Fibroblast of lung (primary cell): Measurements from ENCODE around the gene CHDH. TPM values are rescaled to one million over a fixed set of nuclear protein-coding genes. Genes with fewer than 3 reads are reported as not detected.

Experiments
- DNase-seq, 2 donors: peaks; one replicate each; pipeline versions ENCODE4 v3.0.0 to v3.0.0-alpha.2; 2010; ENCODE audit warnings: low read depth in 2 of 2
- H2AFZ ChIP-seq: 2 replicates; pipeline ENCODE4 v1.5.1; 2012; ENCODE audit warnings: low read length, control low read depth, inconsistent platforms
- H3K27ac ChIP-seq: 2 replicates; pipeline ENCODE4 v1.5.1; 2011; ENCODE audit warnings: low read length, control low read depth; ENCODE audit not compliant: insufficient read depth
- H3K27me3 ChIP-seq: 2 replicates; pipeline ENCODE4 v1.5.1; 2011; ENCODE audit warnings: mild to moderate bottlenecking, low read length; ENCODE audit not compliant: control insufficient read depth, insufficient read depth
- H3K36me3 ChIP-seq: 2 replicates; pipeline ENCODE4 v1.5.1; 2011; ENCODE audit warnings: low read length; ENCODE audit not compliant: control insufficient read depth, insufficient read depth
- H3K4me1 ChIP-seq: 2 replicates; pipeline ENCODE4 v1.5.1; 2011; ENCODE audit warnings: low read length; ENCODE audit not compliant: control insufficient read depth, insufficient read depth; ENCODE audit errors: extremely low read depth
- H3K4me2 ChIP-seq: 2 replicates; pipeline ENCODE4 v1.5.1; 2011; ENCODE audit warnings: low read length, control low read depth; ENCODE audit not compliant: insufficient read depth; ENCODE audit errors: extremely low read depth
- H3K4me3 ChIP-seq, 4 experiments: fragments of 200-600 bp in 1 of 4; sonication (generic) in 1 of 4; replicated peaks in 1 of 4; 2 replicates each; pipeline ENCODE4 v1.5.1; 2011 to 2016; ENCODE audit warnings: low read length in 4 of 4, low read depth in 3 of 4, mild to moderate bottlenecking in 3 of 4, control low read depth in 2 of 4, inconsistent platforms in 1 of 4, mixed read lengths in 1 of 4; ENCODE audit not compliant: insufficient read depth in 1 of 4; ENCODE audit errors: control extremely low read depth in 1 of 4
- H3K79me2 ChIP-seq: 2 replicates; pipeline ENCODE4 v1.5.1; 2012; ENCODE audit warnings: mild to moderate bottlenecking, low read length, inconsistent platforms; ENCODE audit not compliant: control insufficient read depth, insufficient read depth
- H3K9ac ChIP-seq: 2 replicates; pipeline ENCODE4 v1.5.1; 2011; ENCODE audit warnings: mild to moderate bottlenecking, low read length, control low read depth; ENCODE audit not compliant: insufficient read depth
- H3K9me3 ChIP-seq: 2 replicates; pipeline ENCODE4 v1.5.1; 2012; ENCODE audit warnings: low read depth, low read length; ENCODE audit not compliant: control insufficient read depth, insufficient read depth
- H4K20me1 ChIP-seq: 2 replicates; pipeline ENCODE4 v1.5.1; 2011; ENCODE audit warnings: low read length; ENCODE audit not compliant: control insufficient read depth, insufficient read depth; ENCODE audit errors: extremely low read depth
- CTCF ChIP-seq, 2 donors: IDR thresholded peaks in 1 of 2; conservative IDR thresholded peaks in 1 of 2; 1 replicate in 1 of 2; 2 replicates in 1 of 2; pipeline ENCODE4 v1.5.1; 2011 to 2012; ENCODE audit warnings: low read length in 2 of 2, control low read depth in 1 of 2, inconsistent platforms in 1 of 2, low read depth in 1 of 2, mild to moderate bottlenecking in 1 of 2
- EZH2 ChIP-seq: IDR thresholded peaks from 2 replicates; pipeline ENCODE4 v1.5.1; 2012; ENCODE audit warnings: low read length, control low read depth, mild to moderate bottlenecking; ENCODE audit errors: missing control alignments
- polyA plus RNA-seq, 2 donors: library from polyadenylated mRNA; depleted of rRNA in 1 of 2; stranded (reverse) in 1 of 2; unstranded in 1 of 2; fragments of >200 nt; gene quantifications; 2 replicates each; pipeline ENCODE4 v1.2.1, GENCODE V29; 2011 to 2012; ENCODE audit warnings: missing spikeins in 1 of 2
- total RNA-seq: library from RNA; depleted of rRNA; stranded (reverse); fragments of >200 nt; gene quantifications from 2 replicates; pipeline ENCODE4 v1.2.1, GENCODE V29; 2014

The CHDH gene
- total and polyA plus RNA-seq, 2 donors (not counting 1 experiment from before 2014, with no cell fraction given): 0.23 to 0.83 TPM

- Histone ChIP-seq H2AFZ (no peak overlapping the region), H3K9ac (no peak overlapping the region), H3K79me2 (no peaks in the 10 kb centered on the region), H3K36me3 (no peaks in the 10 kb centered on the region), H4K20me1 (no peaks in the 10 kb centered on the region), H3K9me3 (no peaks in the 10 kb centered on the region), H3K27me3 (no peaks in the 10 kb centered on the region), H3K4me2 (no peak overlapping the region), H3K27ac (no peak overlapping the region), H3K4me3 (no peak overlapping the region), H3K4me1 (no peaks in the 10 kb centered on the region)
- DNase-seq: no peak
- no peak for TF ChIP-seq CTCF (conservative IDR thresholded peaks at IDR 0.05 in 1 of 2, IDR thresholded peaks at IDR 0.05 in 1 of 2; ENCODE audit: low read depth in 1 of 2, low read length in 2 of 2)
Observed at GRCh38 chr3:53858096-53858741, 12.0 kb upstream of the CHDH start.

GRCh38 chr3:53856964-53857363, 10.7 kb upstream of the CHDH start:
- H3K27ac ChIP-seq: no peak overlapping the region
- no peak overlapping the region for H3K4me3 ChIP-seq
- no peaks in the 10 kb centered on the region for H3K9me3 ChIP-seq

GRCh38 chr3:53850895-53851294, 4.7 kb upstream of the CHDH start:
- Histone ChIP-seq H3K9ac (no peak overlapping the region), H3K36me3 (no peaks in the 10 kb centered on the region), H2AFZ (no peak overlapping the region), H3K27me3 (peaks cover 23% of the 10 kb centered on the region), H3K27ac (no peak overlapping the region), H3K4me2 (no peak overlapping the region), H3K9me3 (no peaks in the 10 kb centered on the region), H3K4me1 (no peaks in the 10 kb centered on the region), H3K4me3 (no peak overlapping the region), H4K20me1 (no peaks in the 10 kb centered on the region), H3K79me2 (no peaks in the 10 kb centered on the region)
- DNase-seq: peak; percentile 18 to 64
- TF ChIP-seq EZH2 (no peak), CTCF (conservative IDR thresholded peaks at IDR 0.05 in 1 of 2, IDR thresholded peaks at IDR 0.05 in 1 of 2; ENCODE audit: low read depth in 1 of 2, low read length in 2 of 2) (no peak)

More at GRCh38 chr3:53856964-53857363, 10.7 kb upstream of the CHDH start:
- no peaks in the 10 kb centered on the region for H3K27me3 ChIP-seq
- no peaks in the 10 kb centered on the region for H3K4me1 ChIP-seq
- H3K79me2 ChIP-seq: no peaks in the 10 kb centered on the region
- no peak overlapping the region for H3K4me2 ChIP-seq
- TF ChIP-seq CTCF (conservative IDR thresholded peaks at IDR 0.05 in 1 of 2, IDR thresholded peaks at IDR 0.05 in 1 of 2; ENCODE audit: low read depth in 1 of 2, low read length in 2 of 2): no peak
- no peak for TF ChIP-seq EZH2
- H2AFZ ChIP-seq: no peak overlapping the region
- H3K36me3 ChIP-seq: no peaks in the 10 kb centered on the region
- H4K20me1 ChIP-seq: no peaks in the 10 kb centered on the region
- no peak for DNase-seq
- H3K9ac ChIP-seq: no peak overlapping the region
